Neuronal stem cell (in vitro differentiated cells): ENCODE data around the gene STXBP1.

Experiments used
- DNase-seq: peaks from one replicate; pipeline ENCODE4 v3.0.0-alpha.2; 2013; ENCODE audit warnings: low spot score
- H2AFZ ChIP-seq: one replicate; pipeline ENCODE4 v1.6.1; 2013; ENCODE audit warnings: mild to moderate bottlenecking, low read length, inconsistent platforms
- H2AK5ac ChIP-seq: 2 replicates; pipeline ENCODE4 v1.6.1; 2013; ENCODE audit warnings: low read depth, mild to moderate bottlenecking, inconsistent platforms, low read length, moderate library complexity, mixed read lengths
- H2BK120ac ChIP-seq: 2 replicates; pipeline ENCODE4 v1.6.1; 2013; ENCODE audit warnings: low read depth, mild to moderate bottlenecking, inconsistent platforms, low read length, moderate library complexity, mixed read lengths
- H2BK12ac ChIP-seq: one replicate; pipeline ENCODE4 v1.6.1; 2013; ENCODE audit warnings: low read length, inconsistent platforms
- H2BK15ac ChIP-seq: 2 replicates; pipeline ENCODE4 v1.6.1; 2013; ENCODE audit warnings: mild to moderate bottlenecking, low read length, inconsistent platforms, mixed read lengths
- H2BK5ac ChIP-seq: one replicate; pipeline ENCODE4 v1.6.1; 2013; ENCODE audit warnings: inconsistent platforms, mild to moderate bottlenecking, low read length, moderate library complexity
- H3K14ac ChIP-seq: one replicate; pipeline ENCODE4 v1.6.1; 2013; ENCODE audit warnings: low read length, inconsistent platforms
- H3K18ac ChIP-seq: 2 replicates; pipeline ENCODE4 v1.6.1; 2013; ENCODE audit warnings: low read length, inconsistent platforms
- H3K23ac ChIP-seq: 2 replicates; pipeline ENCODE4 v1.6.1; 2013; ENCODE audit warnings: low read depth, mild to moderate bottlenecking, mixed read lengths, low read length, inconsistent platforms; ENCODE audit not compliant: poor library complexity
- H3K27ac ChIP-seq: replicated peaks from 3 replicates; pipeline ENCODE4 v1.5.1; 2013; ENCODE audit warnings: low read length, inconsistent platforms
- H3K27me3 ChIP-seq, 3 experiments: 2 replicates each; pipeline ENCODE4 v1.6.1; 2013; ENCODE audit warnings: low read length in 3 of 3, mild to moderate bottlenecking in 2 of 3, inconsistent platforms in 1 of 3, low read depth in 1 of 3, mixed read lengths in 1 of 3, moderate library complexity in 1 of 3; ENCODE audit not compliant: control insufficient read depth in 3 of 3, insufficient read depth in 3 of 3
- H3K36me3 ChIP-seq, 2 donors: replicated peaks in 1 of 2; 2 replicates each; pipeline ENCODE4 v1.6.1; 2013; ENCODE audit warnings: low read length in 2 of 2; ENCODE audit not compliant: control insufficient read depth in 2 of 2, insufficient read depth in 2 of 2
- H3K4ac ChIP-seq: 2 replicates; pipeline ENCODE4 v1.6.1; 2013; ENCODE audit warnings: inconsistent platforms, mild to moderate bottlenecking, low read length, moderate library complexity
- H3K4me1 ChIP-seq, 2 donors: 1 replicate in 1 of 2; 2 replicates in 1 of 2; pipeline ENCODE4 v1.6.1; 2013; ENCODE audit warnings: low read length in 2 of 2, low read depth in 1 of 2; ENCODE audit not compliant: control insufficient read depth in 2 of 2, insufficient read depth in 1 of 2
- H3K4me2 ChIP-seq: one replicate; pipeline ENCODE4 v1.6.1; 2013; ENCODE audit warnings: mild to moderate bottlenecking, low read length, inconsistent platforms; ENCODE audit not compliant: insufficient read depth, poor library complexity, severe bottlenecking
- H3K4me3 ChIP-seq, 2 donors: 2 replicates each; pipeline ENCODE4 v1.5.1; 2013; ENCODE audit warnings: low read length in 2 of 2, mild to moderate bottlenecking in 2 of 2, inconsistent platforms in 1 of 2, moderate library complexity in 1 of 2
- H3K79me1 ChIP-seq: one replicate; pipeline ENCODE4 v1.6.1; 2013; ENCODE audit warnings: low read depth, mild to moderate bottlenecking, inconsistent platforms, low read length, moderate library complexity
- H3K9ac ChIP-seq: one replicate; pipeline ENCODE4 v1.6.1; 2013; ENCODE audit warnings: mild to moderate bottlenecking, low read depth, low read length, inconsistent platforms; ENCODE audit not compliant: poor library complexity
- H3K9me3 ChIP-seq, 2 donors: replicated peaks in 1 of 2; 2 replicates each; pipeline versions ENCODE3 to v1.6.1; 2013; ENCODE audit warnings: low read length in 2 of 2, mild to moderate bottlenecking in 2 of 2, inconsistent platforms in 1 of 2, low read depth in 1 of 2, mixed read lengths in 1 of 2, moderate library complexity in 1 of 2; ENCODE audit not compliant: control insufficient read depth in 2 of 2, insufficient read depth in 1 of 2
- H4K8ac ChIP-seq: one replicate; pipeline ENCODE4 v1.6.1; 2013; ENCODE audit warnings: low read depth, mild to moderate bottlenecking, inconsistent platforms, low read length, moderate library complexity
- H4K91ac ChIP-seq: one replicate; pipeline ENCODE4 v1.6.1; 2013; ENCODE audit warnings: low read length, low read depth, mild to moderate bottlenecking, inconsistent platforms; ENCODE audit not compliant: poor library complexity
- WGBS, 2 donors: extraction: QIAGEN DNeasy Blood & Tissue Kit; methylation state at CpG; one replicate each; pipeline ENCODE4 v1.1.7; 2013; ENCODE audit warnings: missing lambda C conversion rate in 2 of 2, mixed read lengths in 1 of 2; ENCODE audit not compliant: insufficient read length in 2 of 2, insufficient replicate concordance in 1 of 2; ENCODE audit errors: extremely low coverage in 2 of 2; 5-methylcytosine and 5-hydroxymethylcytosine counted together

Gene STXBP1

GRCh38 chr9:127567730-127568617 lies 44.1 kb upstream of the STXBP1 start:
- Histone ChIP-seq H3K18ac (peak overlapping the region; percentile 93), H3K14ac (peak overlapping the region; percentile 82), H2BK15ac (peak overlapping the region; percentile 93), H2AFZ (peak overlapping the region; percentile 89), H3K36me3 (no peaks in the 10 kb centered on the region), H3K4ac (no peak overlapping the region), H3K4me2 (peak overlapping the region; percentile 92), H3K23ac (no peak overlapping the region), H4K8ac (no peak overlapping the region), H2BK12ac (peak overlapping the region; percentile 68), H3K79me1 (peaks cover 4% of the 10 kb centered on the region), H3K27me3 (peaks cover 0 to 9% (median 0%) of the 10 kb centered on the region in 3 experiments), H4K91ac (no peak overlapping the region), H3K4me3 (peak overlapping the region; percentile 74 to 80), H3K9me3 (no peaks in the 10 kb centered on the region), H2AK5ac (peak overlapping the region; percentile 94), H3K27ac (no peak overlapping the region), H2BK5ac (peak overlapping the region; percentile 77), H3K9ac (peak overlapping the region; percentile 76), H3K4me1 (peaks cover 21 to 22% of the 10 kb centered on the region in 2 donors), H2BK120ac (no peak overlapping the region)
- no CpG with 5 or more reads among the region's 36 CpGs for WGBS, 2 donors
- DNase-seq: no peak

- Histone ChIP-seq H3K4me3 (peak overlapping the region; percentile 74 to 80), H2BK5ac (peak overlapping the region; percentile 77), H3K4ac (no peak overlapping the region), H3K9ac (peak overlapping the region; percentile 96), H4K8ac (no peak overlapping the region), H3K36me3 (no peaks in the 10 kb centered on the region), H3K18ac (peak overlapping the region; percentile 93), H2AFZ (peak overlapping the region; percentile 89), H3K23ac (no peak overlapping the region), H2AK5ac (peak overlapping the region; percentile 94), H3K27me3 (peaks cover 0 to 9% (median 0%) of the 10 kb centered on the region in 3 experiments), H3K27ac (no peak overlapping the region), H2BK15ac (peak overlapping the region; percentile 93), H2BK12ac (no peak overlapping the region), H3K9me3 (no peaks in the 10 kb centered on the region), H3K4me1 (peaks cover 21 to 22% of the 10 kb centered on the region in 2 donors), H3K4me2 (peak overlapping the region; percentile 92), H3K79me1 (peaks cover 4% of the 10 kb centered on the region), H4K91ac (no peak overlapping the region), H3K14ac (peak overlapping the region; percentile 82), H2BK120ac (no peak overlapping the region)
- DNase-seq: no peak
- WGBS, 2 donors: no CpG with 5 or more reads among the region's 50 CpGs
Observed at GRCh38 chr9:127568618-127568970, 43.5 kb upstream of the STXBP1 start.

GRCh38 chr9:127568971-127569885 lies 42.8 kb upstream of the STXBP1 start:
- Histone ChIP-seq H2AFZ (peak overlapping the region; percentile 94), H2BK12ac (peak overlapping the region; percentile 89), H3K9ac (peak overlapping the region; percentile 96), H3K79me1 (peaks cover 4% of the 10 kb centered on the region), H2BK15ac (peak overlapping the region; percentile 99), H3K27me3 (peaks cover 0 to 9% (median 0%) of the 10 kb centered on the region in 3 experiments), H3K4ac (peak overlapping the region; percentile 72), H3K14ac (peak overlapping the region; percentile 98), H2BK120ac (peak overlapping the region; percentile 75), H3K36me3 (no peaks in the 10 kb centered on the region), H2BK5ac (peak overlapping the region; percentile 80), H2AK5ac (peak overlapping the region; percentile 99), H3K4me2 (peak overlapping the region; percentile 92), H3K23ac (peak overlapping the region; percentile 73), H3K27ac (no peak overlapping the region), H4K8ac (peak overlapping the region; percentile 90), H3K4me3 (peak overlapping the region; percentile 74 to 80), H3K18ac (peak overlapping the region; percentile 97), H4K91ac (no peak overlapping the region), H3K4me1 (peaks cover 21 to 22% of the 10 kb centered on the region in 2 donors), H3K9me3 (no peaks in the 10 kb centered on the region)
- DNase-seq: peak; percentile 89
- WGBS, 2 donors: no CpG with 5 or more reads among the region's 78 CpGs
